Measurements from ENCODE around the gene MYOC. TPM values are rescaled to one million over a fixed set of nuclear protein-coding genes. Genes with fewer than 3 reads are reported as not detected.
"Not testable (repeated sequence)": the region's sequence is repeated elsewhere in the genome, so short reads cannot be mapped to it uniquely, and the experiment has no call there.

Gene MYOC
- total RNA-seq = not detected in 2 replicates

DNA sequence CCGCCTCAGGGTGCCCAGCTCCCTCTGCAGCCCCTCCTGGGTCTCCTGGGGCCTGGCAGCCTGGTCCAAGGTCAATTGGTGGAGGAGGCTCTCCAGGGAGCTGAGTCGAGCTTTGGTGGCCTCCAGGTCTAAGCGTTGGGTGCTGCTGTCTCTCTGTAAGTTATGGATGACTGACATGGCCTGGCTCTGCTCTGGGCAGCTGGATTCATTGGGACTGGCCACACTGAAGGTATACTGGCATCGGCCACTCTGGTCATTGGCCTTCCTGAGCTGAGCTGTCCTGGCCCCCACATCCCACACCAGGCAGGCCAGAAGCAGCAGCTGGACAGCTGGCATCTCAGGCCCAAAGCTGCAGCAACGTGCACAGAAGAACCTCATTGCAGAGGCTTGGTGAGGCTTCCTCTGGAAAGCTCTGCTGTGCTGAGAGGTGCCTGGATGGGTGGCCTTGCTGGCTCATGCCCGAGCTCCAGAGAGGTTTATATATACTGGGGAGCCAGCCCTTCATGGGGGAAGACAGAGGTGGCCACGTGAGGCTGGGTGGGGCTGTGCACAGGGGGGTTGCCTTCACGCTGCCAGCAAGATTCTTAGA lies at the start of gene MYOC:
MYOC (minus strand) TSS at position 455 of the 589 bp plus-strand sequence; CDS start at position 378, 77 bp downstream.
- TF ChIP-seq, protein P1, sequence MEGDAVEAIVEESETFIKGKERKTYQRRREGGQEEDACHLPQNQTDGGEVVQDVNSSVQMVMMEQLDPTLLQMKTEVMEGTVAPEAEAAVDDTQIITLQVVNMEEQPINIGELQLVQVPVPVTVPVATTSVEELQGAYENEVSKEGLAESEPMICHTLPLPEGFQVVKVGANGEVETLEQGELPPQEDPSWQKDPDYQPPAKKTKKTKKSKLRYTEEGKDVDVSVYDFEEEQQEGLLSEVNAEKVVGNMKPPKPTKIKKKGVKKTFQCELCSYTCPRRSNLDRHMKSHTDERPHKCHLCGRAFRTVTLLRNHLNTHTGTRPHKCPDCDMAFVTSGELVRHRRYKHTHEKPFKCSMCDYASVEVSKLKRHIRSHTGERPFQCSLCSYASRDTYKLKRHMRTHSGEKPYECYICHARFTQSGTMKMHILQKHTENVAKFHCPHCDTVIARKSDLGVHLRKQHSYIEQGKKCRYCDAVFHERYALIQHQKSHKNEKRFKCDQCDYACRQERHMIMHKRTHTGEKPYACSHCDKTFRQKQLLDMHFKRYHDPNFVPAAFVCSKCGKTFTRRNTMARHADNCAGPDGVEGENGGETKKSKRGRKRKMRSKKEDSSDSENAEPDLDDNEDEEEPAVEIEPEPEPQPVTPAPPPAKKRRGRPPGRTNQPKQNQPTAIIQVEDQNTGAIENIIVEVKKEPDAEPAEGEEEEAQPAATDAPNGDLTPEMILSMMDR (IDR thresholded peaks at IDR 0.05; ENCODE audit: insufficient read depth, low read depth, low read length) = no peak
- no peak within 1 kb of the TSS for H3K4me3 ChIP-seq (ENCODE audit: low read depth, low read length)
- no peak for DNase-seq (ENCODE audit: low read depth)

DNA sequence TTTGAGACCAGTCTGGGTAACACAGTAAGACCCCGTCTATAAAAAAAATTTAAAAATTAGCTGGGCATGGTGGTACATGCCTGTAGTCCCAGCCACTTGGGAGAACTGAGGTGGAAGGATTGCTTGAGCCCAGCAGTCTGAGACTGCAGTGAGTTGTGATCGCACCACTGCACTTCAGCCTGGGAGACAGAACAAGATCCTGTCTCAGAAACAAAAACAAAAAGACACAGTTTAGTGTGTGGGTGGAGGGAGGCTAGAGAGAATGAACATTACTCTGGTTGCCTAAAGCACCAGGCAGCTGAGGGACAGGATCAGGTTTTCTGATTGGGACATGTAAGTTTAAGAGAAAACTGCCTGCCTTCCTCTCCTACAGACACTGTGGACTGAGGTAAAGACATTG lies 47.0 kb upstream of the MYOC start:
- H3K4me3 ChIP-seq (ENCODE audit: low read depth, low read length) = no peak overlapping the region
- TF ChIP-seq, protein P1 (IDR thresholded peaks at IDR 0.05; ENCODE audit: insufficient read depth, low read depth, low read length) = no peak
- no peak for DNase-seq (ENCODE audit: low read depth)

DNA sequence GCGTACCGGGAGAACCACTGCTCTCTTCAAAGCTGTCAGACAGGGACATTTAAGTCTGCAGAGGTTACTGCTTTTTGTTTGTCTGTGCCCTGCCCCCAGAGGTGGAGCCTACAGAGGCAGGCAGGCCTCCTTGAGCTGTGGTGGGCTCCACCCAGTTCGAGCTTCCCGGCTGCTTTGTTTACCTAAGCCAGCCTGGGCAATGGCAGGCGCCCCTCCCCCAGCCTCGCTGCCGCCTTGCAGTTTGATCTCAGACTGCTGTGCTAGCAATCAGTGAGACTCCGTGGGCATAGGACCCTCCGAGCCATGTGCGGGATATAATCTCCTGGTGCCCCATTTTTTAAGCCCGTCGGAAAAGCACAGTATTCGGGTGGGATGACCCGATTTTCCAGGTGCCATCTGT lies 43.3 kb upstream of the MYOC start:
- not testable (repeated sequence) for H3K4me3 ChIP-seq (ENCODE audit: low read depth, low read length); DNase-seq (ENCODE audit: low read depth)

DNA sequence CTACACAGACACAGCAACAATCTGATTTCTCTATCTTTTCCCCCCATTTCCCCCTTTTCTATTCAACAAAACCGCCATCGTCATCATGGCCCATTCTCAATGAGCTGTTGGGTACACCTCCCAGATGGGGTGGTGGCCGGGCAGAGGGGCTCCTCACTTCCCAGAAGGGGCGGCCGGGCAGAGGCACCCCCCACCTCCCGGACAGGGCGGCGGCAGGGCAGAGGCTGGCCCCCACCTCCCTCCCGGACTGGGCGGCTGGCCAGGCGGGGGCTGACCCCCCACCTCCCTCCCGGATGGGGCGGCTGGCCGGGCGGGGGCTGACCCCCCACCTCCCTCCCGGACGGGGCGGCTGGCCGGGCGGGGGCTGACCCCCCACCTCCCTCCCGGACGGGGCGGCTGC lies 41.1 kb upstream of the MYOC start:
- not testable (repeated sequence) for H3K4me3 ChIP-seq (ENCODE audit: low read depth, low read length); DNase-seq (ENCODE audit: low read depth)

DNA sequence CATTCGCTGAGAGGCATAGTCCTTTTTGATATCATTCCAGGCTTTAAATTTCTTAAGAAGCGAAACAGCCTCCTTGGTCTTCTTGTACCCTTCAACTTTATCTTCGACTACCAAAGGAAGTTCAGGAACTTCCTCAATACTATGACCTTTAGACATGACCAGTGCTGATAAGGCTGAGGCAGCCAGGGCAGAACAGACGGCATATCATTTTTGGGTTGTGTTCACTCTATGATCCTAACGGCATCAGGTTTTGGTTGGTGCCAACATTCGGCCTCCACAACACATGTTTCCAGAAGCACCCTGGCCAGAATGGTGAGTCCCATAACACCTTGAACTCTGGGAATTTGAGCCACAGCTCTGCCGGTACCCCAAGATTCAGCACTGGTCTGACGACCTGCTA lies 31.4 kb upstream of the MYOC start:
- no peak overlapping the region for H3K4me3 ChIP-seq (ENCODE audit: low read depth, low read length)
- no peak for DNase-seq (ENCODE audit: low read depth)
- TF ChIP-seq, protein P1 (IDR thresholded peaks at IDR 0.05; ENCODE audit: insufficient read depth, low read depth, low read length) = no peak

DNA sequence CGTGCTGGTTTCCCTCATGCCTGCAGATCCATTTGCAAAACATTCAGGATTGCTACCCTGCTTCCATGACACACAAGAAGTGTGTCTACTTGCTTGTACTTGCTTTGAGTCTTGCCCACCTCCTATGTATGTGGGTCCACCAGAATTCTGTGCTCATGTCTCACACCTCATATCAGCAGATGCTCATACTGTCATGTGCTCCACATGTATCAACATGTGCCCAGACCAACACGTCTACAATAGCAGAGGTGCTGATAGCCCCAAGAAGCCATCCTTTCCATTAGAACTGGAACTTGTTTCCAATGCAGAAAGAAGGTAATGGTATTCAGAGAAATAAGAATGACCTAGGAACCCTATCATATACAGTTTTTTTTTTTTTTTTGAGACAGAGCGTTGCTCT lies 27.9 kb upstream of the MYOC start:
- no peak overlapping the region for H3K4me3 ChIP-seq (ENCODE audit: low read depth, low read length)
- TF ChIP-seq, protein P1 (IDR thresholded peaks at IDR 0.05; ENCODE audit: insufficient read depth, low read depth, low read length) = no peak
- DNase-seq (ENCODE audit: low read depth) = no peak

DNA sequence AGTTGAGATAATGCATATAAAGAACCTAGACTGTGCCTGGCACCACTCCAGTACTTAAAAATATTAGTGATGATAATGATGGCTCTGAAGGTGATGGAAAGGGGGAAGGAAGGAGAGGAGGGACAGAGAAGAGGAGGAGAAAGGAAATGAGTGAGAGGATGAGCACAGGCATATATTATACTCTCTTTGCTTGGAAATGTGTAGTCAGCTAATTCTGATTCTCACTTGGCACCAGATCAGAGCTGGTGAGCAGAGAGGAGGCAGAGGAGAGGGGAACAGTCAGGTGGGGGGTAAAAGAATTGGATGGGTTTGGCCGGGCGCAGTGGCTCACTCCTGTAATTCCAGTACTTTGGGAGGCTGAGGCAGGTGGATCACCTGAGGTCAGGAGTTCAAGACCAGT lies 24.3 kb upstream of the MYOC start:
- TF ChIP-seq, protein P1 (IDR thresholded peaks at IDR 0.05; ENCODE audit: insufficient read depth, low read depth, low read length) = no peak
- DNase-seq (ENCODE audit: low read depth) = no peak
- H3K4me3 ChIP-seq (ENCODE audit: low read depth, low read length) = no peak overlapping the region
